HG02678 (cell line): ENCODE results near the gene DNAJB1.

Experiments
- ATAC-seq: cut with Tn5 transposase; IDR thresholded peaks from one replicate; pipeline ENCODE4 v1.9.1; 2021; ENCODE audit warnings: mild to moderate bottlenecking, moderate library complexity; ENCODE audit not compliant: unreplicated experiment

Gene DNAJB1

DNA sequence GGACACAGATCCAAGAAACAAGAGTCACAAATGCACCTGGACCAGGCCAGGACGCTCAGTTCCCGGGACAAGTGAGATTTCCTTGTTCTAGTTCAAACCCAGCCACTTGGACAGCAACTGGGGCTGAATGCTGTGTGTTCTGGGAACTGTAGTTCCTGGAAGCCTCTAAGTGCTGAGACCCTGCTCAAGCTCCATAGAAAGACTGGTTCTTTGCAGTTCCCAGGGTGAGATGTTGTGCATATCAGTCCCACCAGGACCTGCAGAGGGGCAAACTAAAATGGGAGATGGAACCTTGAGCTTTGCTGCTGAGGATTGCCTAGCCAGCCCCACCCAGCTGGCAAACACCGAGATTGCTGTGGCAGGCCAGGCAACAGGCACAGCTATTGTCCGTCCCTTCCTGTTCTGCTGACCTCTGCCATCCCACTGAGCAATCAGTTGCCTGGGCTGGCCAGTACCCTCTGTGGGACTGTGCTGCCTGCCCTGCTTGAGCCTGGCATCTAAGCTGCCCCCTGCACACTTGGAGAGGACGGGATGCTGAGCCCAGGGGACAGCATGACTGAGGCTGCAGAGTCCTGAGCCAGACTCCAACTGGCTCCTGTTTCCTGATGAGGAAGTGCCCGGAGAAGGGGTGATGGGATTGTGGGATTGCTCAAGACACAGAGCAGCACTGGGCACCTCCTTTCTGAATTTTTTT lies 20.8 kb downstream of the DNAJB1 start:
- no peak for ATAC-seq

- ATAC-seq: no peak
Measured at GRCh38 chr19:14496834-14497227, 21.4 kb downstream of the DNAJB1 start.

DNA sequence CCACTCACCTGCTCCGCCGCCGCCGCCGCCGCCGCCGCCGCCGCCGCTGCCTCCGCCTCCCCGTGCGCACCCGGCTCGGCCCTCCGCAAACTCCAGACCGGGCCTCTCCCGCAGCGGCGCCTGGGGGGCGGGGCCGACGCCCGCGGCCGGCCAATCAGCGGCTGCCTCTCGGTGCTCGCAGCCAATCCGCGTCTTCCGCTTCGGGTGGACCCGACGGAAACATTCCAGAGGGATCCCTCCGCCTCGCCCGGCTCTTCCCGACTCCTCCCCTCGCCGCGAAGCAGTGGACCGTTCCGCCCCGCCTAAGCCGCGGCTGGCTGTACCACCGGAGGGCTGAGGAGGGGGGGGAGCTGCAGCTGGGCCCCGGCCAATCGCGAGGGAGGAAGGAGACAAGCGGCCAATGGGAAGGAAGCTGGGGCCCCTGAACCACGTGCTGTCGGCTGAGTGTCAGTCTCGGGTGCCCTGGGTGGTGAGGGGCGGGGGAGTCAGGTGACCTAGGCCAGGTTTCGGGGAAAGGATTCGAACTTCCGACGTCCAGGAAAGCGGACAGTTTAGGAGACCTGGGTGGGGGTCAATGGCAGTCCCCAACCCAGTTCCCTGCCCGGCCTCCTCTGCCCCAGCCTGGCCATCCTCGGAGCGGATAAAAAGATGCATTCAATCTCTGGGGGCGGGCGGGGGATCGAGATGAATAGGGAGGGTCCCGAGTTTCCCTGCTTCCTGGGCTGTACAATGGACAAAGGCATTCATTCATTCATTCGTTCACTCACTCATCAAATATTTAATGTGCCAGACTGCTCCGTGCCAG lies 22.0 kb downstream of the DNAJB1 start, which contains the start of gene GIPC1:
Gene GIPC1, minus strand, starts transcription at position 99 of the 805 bp plus-strand sequence. CDS start 13,151 bp downstream, outside the sequence.
- ATAC-seq: peak; percentile 89

- no peak for ATAC-seq
Measured at GRCh38 chr19:14495672-14496028, 22.5 kb downstream of the DNAJB1 start.

GRCh38 chr19:14494910-14495671 lies 23.1 kb downstream of the DNAJB1 start:
- ATAC-seq: no peak

DNA sequence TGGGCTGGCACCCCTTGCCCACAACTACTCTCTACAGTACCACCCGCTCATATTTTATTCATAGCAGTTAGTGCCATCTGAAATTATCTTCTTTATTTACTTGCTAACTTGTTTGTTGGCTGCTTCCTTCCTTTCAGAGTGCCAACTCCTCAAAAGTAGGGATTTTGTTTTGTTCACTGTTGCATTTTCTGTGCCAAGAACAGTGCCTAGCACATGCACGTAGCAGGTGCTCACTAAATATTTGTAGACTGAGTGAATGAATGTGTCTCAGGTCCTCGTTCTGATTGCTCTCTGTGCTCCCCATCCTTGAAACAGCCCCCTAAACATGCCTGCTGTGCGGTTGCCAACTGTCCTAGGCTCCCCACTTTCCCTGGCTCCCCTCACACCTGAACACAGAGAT lies 23.8 kb downstream of the DNAJB1 start:
- ATAC-seq: no peak

GRCh38 chr19:14492756-14493337 lies 25.4 kb downstream of the DNAJB1 start:
- ATAC-seq: no peak

- ATAC-seq: no peak
Measured at GRCh38 chr19:14487370-14488125, 30.6 kb downstream of the DNAJB1 start.

DNA sequence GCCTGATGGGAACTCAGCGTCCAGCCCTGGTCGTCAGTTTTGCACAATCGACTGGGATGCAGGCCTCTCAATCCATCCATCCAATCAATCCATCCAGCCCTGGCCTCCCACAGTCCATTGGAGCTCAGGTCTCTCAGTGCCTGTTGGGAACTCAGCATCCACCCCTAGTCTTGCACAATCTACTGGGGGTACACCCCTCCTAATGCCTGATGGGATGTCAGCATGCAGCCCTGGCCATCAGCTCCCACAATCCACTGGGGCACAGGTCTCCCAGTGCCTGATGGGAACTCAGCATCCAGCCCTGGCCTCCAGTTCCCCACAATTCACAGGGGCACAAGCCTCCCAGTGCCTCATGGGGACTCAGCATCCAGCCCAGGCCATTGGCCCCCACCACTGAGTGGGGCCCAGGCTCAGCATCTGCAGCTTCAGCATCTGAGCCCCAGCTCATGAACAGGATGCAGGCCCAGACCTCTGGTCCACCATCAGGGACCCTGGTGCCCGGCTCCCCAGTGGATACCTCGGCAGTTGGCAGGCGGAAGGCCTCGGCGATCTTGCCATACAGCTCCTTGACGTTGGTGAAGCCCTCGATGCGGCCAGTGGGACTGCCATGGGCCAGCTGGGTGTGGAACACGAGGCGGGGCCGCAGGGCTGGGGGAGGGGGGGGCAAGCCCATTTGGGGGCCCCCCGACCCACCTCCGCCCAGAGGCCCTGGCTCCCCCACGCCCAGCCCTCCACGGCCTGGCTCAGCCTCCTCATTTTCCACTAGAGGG lies 35.8 kb downstream of the DNAJB1 start:
- no peak for ATAC-seq

- ATAC-seq: no peak
Measured at GRCh38 chr19:14480700-14481079, 37.5 kb downstream of the DNAJB1 start.

DNA sequence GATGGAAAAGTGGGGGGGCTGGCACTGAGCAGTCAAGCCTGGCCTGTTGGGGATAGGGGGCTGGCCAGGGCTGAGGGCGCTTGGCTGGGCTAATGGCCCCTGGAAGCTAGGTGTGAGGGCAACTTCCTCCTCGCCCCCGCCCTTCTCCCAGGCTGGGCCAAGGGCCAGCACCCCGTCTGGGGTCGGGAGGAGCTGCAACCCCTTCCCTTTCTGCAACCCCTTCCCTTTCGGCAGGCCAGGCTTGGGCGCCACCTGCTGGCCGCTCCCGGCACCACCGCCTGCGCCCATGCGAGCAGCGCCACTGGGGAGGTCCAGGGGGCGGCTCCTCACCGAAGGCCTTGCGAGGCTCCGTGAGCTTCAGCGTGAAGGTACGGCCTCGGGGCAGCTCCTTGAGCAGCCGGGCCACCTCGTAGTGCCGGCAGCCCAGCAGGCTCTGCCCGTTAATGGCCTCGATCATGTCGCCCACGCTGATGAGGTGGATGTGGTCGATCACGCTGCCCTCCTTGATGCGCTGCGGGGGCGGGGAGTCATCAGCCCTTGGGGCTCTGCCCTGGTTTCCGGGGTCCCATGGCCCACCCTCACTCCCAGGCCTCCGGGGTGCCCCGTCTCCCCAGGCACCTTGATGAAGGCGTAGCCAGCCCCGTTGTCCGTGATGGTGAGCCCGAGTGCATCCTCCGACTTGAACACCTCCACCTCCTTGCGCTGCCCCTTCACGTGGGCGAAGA lies 38.1 kb downstream of the DNAJB1 start:
- ATAC-seq: no peak

DNA sequence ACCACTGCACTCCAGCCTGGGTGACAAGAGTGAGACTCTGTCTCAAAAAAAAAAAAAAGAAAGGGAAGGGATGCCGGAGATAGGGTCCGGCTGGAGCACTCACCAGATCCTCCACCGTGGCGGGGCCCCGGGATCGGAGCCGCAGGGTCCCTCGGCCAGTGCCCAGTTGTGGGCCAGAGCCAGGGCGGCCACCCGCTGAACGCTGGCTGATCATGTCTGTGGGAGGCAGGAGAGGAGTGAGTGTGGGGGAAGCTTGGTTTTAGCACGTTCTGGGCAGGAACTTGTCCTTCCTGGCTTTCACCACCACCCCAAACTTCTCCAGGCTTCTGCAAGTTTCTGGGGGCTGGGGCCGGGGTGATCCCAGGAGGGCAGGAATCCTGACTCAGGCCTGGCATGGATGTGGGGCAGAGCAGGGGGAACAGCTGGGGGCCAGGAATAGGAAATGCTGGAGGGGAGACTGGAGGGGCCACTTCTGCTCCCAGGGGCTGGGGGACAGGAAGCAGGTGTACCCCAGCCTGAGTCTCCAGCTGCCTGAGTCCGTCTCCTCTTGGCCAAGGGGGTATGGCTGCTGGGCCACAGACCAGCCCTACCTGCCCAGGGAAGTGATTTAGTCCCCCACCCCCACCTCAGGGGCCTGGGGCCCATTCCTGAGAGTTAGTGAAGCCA lies 38.8 kb downstream of the DNAJB1 start:
- ATAC-seq: no peak

GRCh38 chr19:14478113-14478545 lies 40.1 kb downstream of the DNAJB1 start:
- ATAC-seq: no peak

DNA sequence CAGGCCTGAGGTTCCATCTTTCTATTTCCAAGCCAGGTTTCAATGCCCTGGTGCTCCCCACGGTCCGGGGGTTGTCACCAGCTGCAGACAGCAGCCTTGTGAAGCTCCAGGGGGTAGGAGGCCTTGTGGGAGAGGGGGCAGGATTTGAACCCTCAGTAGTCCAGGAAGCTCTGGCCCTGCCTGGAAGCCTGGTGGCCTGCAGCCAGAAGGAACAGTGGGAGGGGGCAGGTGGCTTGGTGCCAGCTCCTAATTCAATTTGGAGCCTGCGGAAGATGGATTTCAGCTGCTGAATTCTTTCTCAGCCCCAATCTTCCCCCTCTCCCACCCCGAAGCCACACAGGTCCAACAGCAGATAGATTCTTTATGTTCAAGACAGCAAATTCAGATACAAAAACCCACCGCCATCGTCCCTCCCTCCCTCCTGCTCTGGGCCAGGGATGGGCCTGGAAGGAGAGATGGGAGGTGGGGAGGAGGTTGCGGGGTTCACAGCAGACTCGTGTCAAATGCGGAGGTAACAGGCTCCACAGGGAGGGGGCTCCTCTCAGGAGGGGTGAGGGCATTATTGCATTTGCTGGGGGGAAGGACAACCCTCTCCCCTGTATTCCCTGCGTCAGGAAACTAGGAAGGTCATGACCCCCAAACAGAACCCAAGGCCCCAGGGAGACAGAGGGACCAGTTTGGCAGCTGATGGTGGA lies 40.6 kb downstream of the DNAJB1 start:
- no peak for ATAC-seq

DNA sequence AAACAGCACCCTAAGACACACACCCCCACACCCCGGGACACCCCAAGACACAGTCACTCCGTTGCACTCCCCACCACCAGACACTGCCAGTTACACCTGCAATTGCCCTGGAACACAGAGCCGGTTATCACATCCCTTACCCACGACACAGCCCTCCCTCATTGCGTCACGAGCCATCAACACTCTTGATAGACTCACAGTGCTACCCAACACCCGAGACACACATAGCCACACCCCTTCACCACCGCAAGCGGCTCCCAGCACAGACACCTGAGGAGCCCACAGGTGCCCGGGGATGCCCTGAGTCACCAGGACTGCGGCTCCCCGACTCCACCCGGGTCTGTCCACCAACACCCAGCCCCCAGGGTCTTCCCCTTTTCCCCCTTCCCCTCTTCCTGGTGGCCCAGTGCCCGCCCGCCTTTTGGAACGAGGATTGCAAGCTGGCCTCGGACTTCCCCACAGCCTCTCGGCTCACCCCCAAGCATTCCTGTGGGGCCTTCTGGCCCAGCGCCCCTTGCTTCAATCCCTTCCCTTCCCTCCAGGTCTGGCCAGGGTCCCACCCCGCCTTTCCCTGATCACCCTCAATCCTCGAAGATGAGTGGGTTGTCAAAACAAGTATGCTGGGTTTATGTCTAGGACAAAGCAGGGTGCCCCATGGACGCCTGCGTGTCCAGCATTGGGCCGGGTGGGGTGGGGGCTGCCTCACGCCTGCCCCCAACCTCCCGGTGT lies 41.4 kb downstream of the DNAJB1 start:
- no peak for ATAC-seq

GRCh38 chr19:14476327-14476672 lies 41.9 kb downstream of the DNAJB1 start:
- no peak for ATAC-seq
